ENCODE data around the gene VPS51.
A peak's percentile ranks its signal among the peaks of the same experiment; 100 is the strongest.

Gene VPS51

DNA sequence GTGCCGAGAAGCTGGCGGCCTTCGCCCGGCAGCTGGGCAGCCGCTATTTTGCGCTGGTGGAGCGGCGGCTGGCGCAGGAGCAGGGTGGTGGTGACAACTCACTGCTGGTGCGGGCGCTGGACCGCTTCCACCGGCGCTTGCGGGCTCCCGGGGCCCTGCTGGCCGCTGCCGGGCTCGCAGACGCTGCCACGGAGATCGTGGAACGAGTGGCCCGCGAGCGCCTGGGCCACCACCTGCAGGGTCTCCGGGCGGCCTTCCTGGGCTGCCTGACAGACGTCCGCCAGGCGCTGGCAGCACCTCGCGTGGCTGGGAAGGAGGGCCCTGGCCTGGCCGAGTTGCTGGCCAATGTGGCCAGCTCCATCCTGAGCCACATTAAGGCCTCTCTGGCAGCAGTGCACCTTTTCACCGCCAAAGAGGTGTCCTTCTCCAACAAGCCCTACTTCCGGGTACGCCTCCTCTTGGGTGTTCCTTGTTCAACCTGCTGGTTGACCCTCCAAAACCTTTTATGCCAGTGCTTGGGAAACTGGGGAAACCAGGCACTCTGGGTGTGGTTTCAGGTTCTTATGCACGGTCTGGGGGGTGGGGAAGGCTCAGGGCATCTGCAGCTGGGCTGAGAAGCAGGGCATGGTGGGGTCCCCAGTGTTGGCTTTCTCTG lies 12.6 kb downstream of the VPS51 start:
- H3K36me3 ChIP-seq (ENCODE audit: control insufficient read depth in 1 of 2, insufficient read depth in 2 of 2, low read length in 2 of 2): peaks cover 0 to 32% of the 10 kb centered on the region in 2 donors
- H3K4me1 ChIP-seq (ENCODE audit: control insufficient read depth in 1 of 2, insufficient read depth in 2 of 2, low read length in 2 of 2): peaks cover 0 to 33% of the 10 kb centered on the region in 2 donors
- H3K4me3 ChIP-seq (ENCODE audit: low read depth in 1 of 2, low read length in 2 of 2): no peak overlapping the region
- H3K27ac ChIP-seq (ENCODE audit: low read length): no peak overlapping the region
- H3K9me3 ChIP-seq (ENCODE audit: control insufficient read depth in 1 of 2, low read length in 2 of 2): no peaks in the 10 kb centered on the region
- no peaks in the 10 kb centered on the region for H3K27me3 ChIP-seq (ENCODE audit: low read depth, low read length)

DNA sequence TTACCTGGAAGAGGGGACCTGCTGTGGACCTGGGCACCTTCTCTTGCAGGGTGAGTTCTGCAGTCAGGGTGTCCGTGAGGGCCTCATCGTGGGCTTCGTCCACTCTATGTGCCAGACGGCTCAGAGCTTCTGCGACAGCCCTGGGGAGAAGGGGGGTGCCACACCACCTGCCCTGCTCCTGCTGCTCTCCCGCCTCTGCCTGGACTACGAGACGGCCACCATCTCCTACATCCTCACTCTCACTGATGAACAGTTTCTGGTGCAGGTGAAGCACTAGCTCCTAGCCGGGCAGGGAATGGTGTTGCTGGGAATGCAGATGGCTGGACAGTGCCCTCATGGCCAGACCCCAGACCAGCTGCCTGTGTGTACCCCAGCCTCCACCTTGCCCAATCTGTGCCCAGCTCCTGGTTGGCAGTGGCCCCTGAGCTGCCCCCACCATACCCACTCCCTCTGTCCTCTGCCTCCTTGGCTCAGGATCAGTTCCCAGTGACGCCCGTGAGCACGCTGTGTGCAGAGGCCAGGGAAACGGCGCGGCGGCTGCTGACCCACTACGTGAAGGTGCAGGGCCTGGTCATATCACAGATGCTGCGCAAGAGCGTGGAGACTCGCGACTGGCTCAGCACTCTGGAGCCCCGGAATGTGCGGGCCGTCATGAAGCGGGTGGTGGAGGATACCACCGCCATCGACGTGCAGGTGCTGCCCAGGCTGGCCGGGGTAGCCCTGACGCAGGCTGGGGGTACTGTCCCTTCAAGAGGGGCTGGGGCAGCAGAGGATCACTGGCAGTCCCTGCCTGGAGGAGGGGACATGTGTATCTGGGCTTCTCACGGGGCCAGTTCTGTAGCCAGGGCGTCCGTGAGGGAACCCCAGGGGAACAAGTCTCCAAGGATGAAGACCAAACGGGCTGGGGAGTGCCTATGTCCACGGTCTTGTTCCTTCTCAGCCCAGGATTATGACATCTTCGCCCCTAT lies 13.5 kb downstream of the VPS51 start:
- Histone ChIP-seq H3K9me3 (ENCODE audit: control insufficient read depth in 1 of 2, low read length in 2 of 2) (no peaks in the 10 kb centered on the region), H3K27ac (ENCODE audit: low read length) (no peak overlapping the region), H3K27me3 (ENCODE audit: low read depth, low read length) (no peaks in the 10 kb centered on the region), H3K4me1 (ENCODE audit: control insufficient read depth in 1 of 2, insufficient read depth in 2 of 2, low read length in 2 of 2) (peaks cover 0 to 35% of the 10 kb centered on the region in 2 donors), H3K36me3 (ENCODE audit: control insufficient read depth in 1 of 2, insufficient read depth in 2 of 2, low read length in 2 of 2) (peaks cover 0 to 32% of the 10 kb centered on the region in 2 donors), H3K4me3 (ENCODE audit: low read depth in 1 of 2, low read length in 2 of 2) (no peak overlapping the region)

DNA sequence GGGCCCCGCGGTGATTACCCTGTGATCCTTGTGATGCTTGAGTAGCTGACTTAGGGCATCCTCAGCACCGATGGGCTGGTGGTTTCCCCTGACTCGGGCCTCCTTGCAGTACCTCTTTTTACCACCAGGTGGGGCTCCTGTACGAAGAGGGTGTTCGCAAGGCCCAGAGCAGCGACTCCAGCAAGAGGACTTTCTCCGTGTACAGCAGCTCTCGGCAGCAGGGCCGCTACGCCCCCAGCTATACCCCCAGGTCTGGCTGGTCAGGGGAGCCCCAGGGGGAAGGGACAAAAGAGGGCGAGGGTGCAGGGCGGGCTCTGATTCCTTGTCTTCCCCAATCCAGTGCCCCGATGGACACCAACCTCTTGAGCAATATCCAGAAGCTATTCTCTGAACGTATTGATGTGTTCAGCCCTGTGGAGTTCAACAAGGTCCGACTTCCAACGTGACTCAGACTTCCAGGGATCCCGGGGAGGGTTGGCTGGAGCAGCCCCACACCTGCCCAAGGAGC lies 14.4 kb downstream of the VPS51 start:
- H3K27me3 ChIP-seq (ENCODE audit: low read depth, low read length): no peaks in the 10 kb centered on the region
- H3K4me3 ChIP-seq (ENCODE audit: low read depth in 1 of 2, low read length in 2 of 2): no peak overlapping the region
- no peak overlapping the region for H3K27ac ChIP-seq (ENCODE audit: low read length)
- H3K4me1 ChIP-seq (ENCODE audit: control insufficient read depth in 1 of 2, insufficient read depth in 2 of 2, low read length in 2 of 2): peaks cover 0 to 35% of the 10 kb centered on the region in 2 donors
- peaks cover 0 to 32% of the 10 kb centered on the region in 2 donors for H3K36me3 ChIP-seq (ENCODE audit: control insufficient read depth in 1 of 2, insufficient read depth in 2 of 2, low read length in 2 of 2)
- no peaks in the 10 kb centered on the region for H3K9me3 ChIP-seq (ENCODE audit: control insufficient read depth in 1 of 2, low read length in 2 of 2)

- H3K4me1 ChIP-seq (ENCODE audit: control insufficient read depth in 1 of 2, insufficient read depth in 2 of 2, low read length in 2 of 2): peaks cover 2 to 42% of the 10 kb centered on the region in 2 donors
- no peak overlapping the region for H3K27ac ChIP-seq (ENCODE audit: low read length)
- peak overlapping the region in 1 of 2 donors; percentile 76 for H3K4me3 ChIP-seq (ENCODE audit: low read depth in 1 of 2, low read length in 2 of 2)
- H3K36me3 ChIP-seq (ENCODE audit: control insufficient read depth in 1 of 2, insufficient read depth in 2 of 2, low read length in 2 of 2): peaks cover 4 to 32% of the 10 kb centered on the region in 2 donors
- no peaks in the 10 kb centered on the region for H3K9me3 ChIP-seq (ENCODE audit: control insufficient read depth in 1 of 2, low read length in 2 of 2)
- H3K27me3 ChIP-seq (ENCODE audit: low read depth, low read length): no peaks in the 10 kb centered on the region
These were observed 15.2 kb downstream of the VPS51 start for GRCh38 chr11:65111159-65111743.

DNA sequence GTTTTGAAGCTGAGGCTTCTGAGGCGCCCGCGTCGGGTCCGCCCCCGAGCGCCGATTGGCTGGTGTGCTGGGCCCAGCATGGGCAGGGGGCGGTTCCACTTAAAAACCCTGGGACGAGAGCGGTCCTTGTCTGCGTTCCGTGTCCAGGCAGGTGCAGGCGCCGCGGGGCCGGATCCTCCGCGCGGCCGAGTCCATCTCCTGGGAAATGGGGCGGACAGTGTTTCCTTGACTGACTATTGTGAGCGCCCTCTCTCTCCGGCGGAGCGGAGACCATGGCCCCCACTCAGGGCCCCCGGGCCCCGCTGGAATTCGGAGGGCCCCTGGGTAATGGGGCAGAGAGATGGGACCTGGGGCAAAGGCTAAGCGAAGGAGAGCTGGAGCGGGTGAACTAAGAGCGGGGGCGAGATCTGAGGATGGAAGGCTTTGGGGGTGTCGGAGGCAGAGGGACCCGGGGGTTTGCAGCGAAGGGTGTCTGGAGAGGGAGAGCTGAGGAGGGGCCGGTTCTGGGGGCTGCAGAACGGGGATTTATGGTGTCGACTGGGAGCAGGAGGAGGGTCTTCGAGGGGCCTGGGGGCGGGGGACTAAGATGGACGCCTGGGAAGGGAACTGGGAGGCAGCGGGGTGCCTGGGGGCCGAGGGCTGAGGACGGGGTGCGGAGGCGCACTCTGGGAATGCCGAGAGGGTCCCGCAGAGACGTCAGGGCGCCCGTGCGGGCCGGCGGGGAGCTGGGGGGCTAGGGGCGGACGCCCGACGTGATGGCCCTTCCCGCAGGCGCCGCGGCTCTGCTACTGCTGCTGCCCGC lies 15.9 kb downstream of the VPS51 start, which contains the start of gene TM7SF2:
Gene TM7SF2, plus strand, starts transcription at position 129 of the 802 bp plus-strand sequence. Its CDS starts 144 bp downstream, at position 273.
- peaks cover 4 to 29% of the 10 kb centered on the region in 2 donors for H3K36me3 ChIP-seq (ENCODE audit: control insufficient read depth in 1 of 2, insufficient read depth in 2 of 2, low read length in 2 of 2)
- H3K4me1 ChIP-seq (ENCODE audit: control insufficient read depth in 1 of 2, insufficient read depth in 2 of 2, low read length in 2 of 2): peaks cover 4 to 49% of the 10 kb centered on the region in 2 donors
- no peaks in the 10 kb centered on the region for H3K9me3 ChIP-seq (ENCODE audit: control insufficient read depth in 1 of 2, low read length in 2 of 2)
- H3K27ac ChIP-seq (ENCODE audit: low read length): no peak within 1 kb of the TSS
- H3K4me3 ChIP-seq (ENCODE audit: low read depth in 1 of 2, low read length in 2 of 2): peak within 1 kb of the TSS; percentile 62 to 76
- no peaks in the 10 kb centered on the region for H3K27me3 ChIP-seq (ENCODE audit: low read depth, low read length)

DNA sequence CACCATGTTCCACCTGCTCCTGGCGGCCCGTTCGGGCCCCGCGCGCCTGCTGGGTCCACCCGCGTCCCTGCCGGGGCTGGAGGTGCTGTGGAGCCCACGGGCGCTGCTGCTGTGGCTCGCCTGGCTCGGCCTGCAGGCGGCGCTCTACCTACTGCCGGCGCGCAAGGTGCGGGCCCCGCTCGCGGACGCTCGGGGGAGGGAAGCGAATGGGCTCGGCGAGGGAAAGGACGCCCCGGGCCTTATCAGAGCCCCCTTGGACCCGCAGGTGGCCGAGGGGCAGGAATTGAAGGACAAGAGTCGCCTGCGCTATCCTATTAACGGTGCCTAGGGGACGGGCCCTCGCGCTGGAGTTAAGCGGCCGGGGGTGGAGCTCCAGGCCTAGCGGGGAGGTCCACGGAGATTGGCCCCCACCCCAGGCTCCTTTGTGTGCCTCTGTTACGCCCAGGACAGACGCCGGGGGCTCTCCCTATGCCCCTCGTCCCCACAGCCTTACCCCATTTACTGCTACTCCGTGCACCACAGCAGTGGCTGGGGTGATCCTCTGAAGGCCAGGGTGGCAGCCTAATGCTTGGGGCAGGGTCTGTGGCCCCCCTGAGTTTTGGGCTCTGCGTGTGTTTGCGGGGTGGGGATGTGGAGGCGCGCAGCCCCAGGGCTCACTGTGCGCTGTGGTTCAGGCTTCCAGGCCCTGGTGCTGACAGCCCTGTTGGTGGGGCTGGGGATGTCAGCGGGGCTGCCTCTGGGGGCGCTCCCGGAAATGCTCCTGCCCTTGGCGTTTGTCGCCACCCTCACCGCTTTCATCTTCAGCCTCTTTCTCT lies 16.7 kb downstream of the VPS51 start:
- Histone ChIP-seq H3K27ac (ENCODE audit: low read length) (no peak overlapping the region), H3K4me1 (ENCODE audit: control insufficient read depth in 1 of 2, insufficient read depth in 2 of 2, low read length in 2 of 2) (peaks cover 4 to 51% of the 10 kb centered on the region in 2 donors), H3K36me3 (ENCODE audit: control insufficient read depth in 1 of 2, insufficient read depth in 2 of 2, low read length in 2 of 2) (peaks cover 4 to 23% of the 10 kb centered on the region in 2 donors), H3K9me3 (ENCODE audit: control insufficient read depth in 1 of 2, low read length in 2 of 2) (no peaks in the 10 kb centered on the region), H3K27me3 (ENCODE audit: low read depth, low read length) (no peaks in the 10 kb centered on the region), H3K4me3 (ENCODE audit: low read depth in 1 of 2, low read length in 2 of 2) (peak overlapping the region; percentile 62 to 76)

GRCh38 chr11:65113361-65113756 lies 17.3 kb downstream of the VPS51 start:
- Histone ChIP-seq H3K4me3 (ENCODE audit: low read depth in 1 of 2, low read length in 2 of 2) (peak overlapping the region in 1 of 2 donors; percentile 76), H3K36me3 (ENCODE audit: control insufficient read depth in 1 of 2, insufficient read depth in 2 of 2, low read length in 2 of 2) (peaks cover 5 to 19% of the 10 kb centered on the region in 2 donors), H3K4me1 (ENCODE audit: control insufficient read depth in 1 of 2, insufficient read depth in 2 of 2, low read length in 2 of 2) (peaks cover 4 to 51% of the 10 kb centered on the region in 2 donors), H3K9me3 (ENCODE audit: control insufficient read depth in 1 of 2, low read length in 2 of 2) (no peaks in the 10 kb centered on the region), H3K27ac (ENCODE audit: low read length) (no peak overlapping the region), H3K27me3 (ENCODE audit: low read depth, low read length) (no peaks in the 10 kb centered on the region)

DNA sequence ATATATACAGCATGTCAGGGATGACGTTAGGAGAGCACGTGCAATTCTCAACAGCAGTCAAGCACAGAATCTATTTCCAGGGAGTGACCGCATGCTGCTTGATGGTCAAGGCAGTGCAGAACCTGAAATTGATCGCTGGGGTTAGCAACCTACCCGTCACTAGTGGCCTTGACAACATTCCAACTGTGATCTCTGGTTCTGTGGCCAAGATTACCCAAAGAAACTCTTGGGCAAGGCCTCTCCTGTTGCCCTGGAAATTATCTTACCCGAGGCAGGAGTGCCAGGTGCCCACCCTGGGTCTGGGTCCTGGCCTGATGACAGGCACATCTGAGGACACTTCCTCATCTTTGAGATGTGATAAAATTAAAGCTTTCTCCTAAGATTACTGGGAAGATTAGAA lies 17.8 kb downstream of the VPS51 start:
- Histone ChIP-seq H3K36me3 (ENCODE audit: control insufficient read depth in 1 of 2, insufficient read depth in 2 of 2, low read length in 2 of 2) (peaks cover 9 to 17% of the 10 kb centered on the region in 2 donors), H3K4me1 (ENCODE audit: control insufficient read depth in 1 of 2, insufficient read depth in 2 of 2, low read length in 2 of 2) (peaks cover 4 to 51% of the 10 kb centered on the region in 2 donors), H3K27ac (ENCODE audit: low read length) (no peak overlapping the region)

GRCh38 chr11:65114538-65115171 lies 18.6 kb downstream of the VPS51 start:
- Histone ChIP-seq H3K4me1 (ENCODE audit: control insufficient read depth in 1 of 2, insufficient read depth in 2 of 2, low read length in 2 of 2) (peaks cover 4 to 51% of the 10 kb centered on the region in 2 donors), H3K4me3 (ENCODE audit: low read depth in 1 of 2, low read length in 2 of 2) (no peak overlapping the region)

More for the DNA sequence above, 17.8 kb downstream of the VPS51 start:
- Histone ChIP-seq H3K27me3 (ENCODE audit: low read depth, low read length) (no peaks in the 10 kb centered on the region), H3K4me3 (ENCODE audit: low read depth in 1 of 2, low read length in 2 of 2) (no peak overlapping the region), H3K9me3 (ENCODE audit: control insufficient read depth in 1 of 2, low read length in 2 of 2) (no peaks in the 10 kb centered on the region)

More at GRCh38 chr11:65114538-65115171, 18.6 kb downstream of the VPS51 start:
- no peak overlapping the region for H3K27ac ChIP-seq (ENCODE audit: low read length)
- H3K27me3 ChIP-seq (ENCODE audit: low read depth, low read length): no peaks in the 10 kb centered on the region
- H3K9me3 ChIP-seq (ENCODE audit: control insufficient read depth in 1 of 2, low read length in 2 of 2): no peaks in the 10 kb centered on the region
- peaks cover 10 to 11% of the 10 kb centered on the region in 2 donors for H3K36me3 ChIP-seq (ENCODE audit: control insufficient read depth in 1 of 2, insufficient read depth in 2 of 2, low read length in 2 of 2)

All from muscle layer of duodenum (tissue), 2 donors.